Measurements from ENCODE around the gene PSME3.
"Not testable (repeated sequence)": the region's sequence is repeated elsewhere in the genome, so short reads cannot be mapped to it uniquely, and the experiment has no call there.

GRCh38 chr17:42856516-42856915 is 23.3 kb downstream of the PSME3 start:
- TF ChIP-seq PCBP1 (IDR thresholded peaks at IDR 0.05; ENCODE audit: borderline replicate concordance, low read depth, low read length); ZBTB43 (CRISPR knock-in tag; conservative IDR thresholded peaks at IDR 0.05); PBX3 (CRISPR knock-in tag; IDR thresholded peaks at IDR 0.05; ENCODE audit: borderline replicate concordance); ZSCAN29 (CRISPR knock-in tag; conservative IDR thresholded peaks at IDR 0.05); ZNF18 (CRISPR knock-in tag; IDR thresholded peaks at IDR 0.05; ENCODE audit: insufficient replicate concordance); ZNF383 (CRISPR knock-in tag; IDR thresholded peaks at IDR 0.05; ENCODE audit: borderline replicate concordance); POLR2A (IDR thresholded peaks at IDR 0.05; ENCODE audit: insufficient read depth in 1 of 2, low read depth in 2 of 2, low read length in 2 of 2); ZNF607 (CRISPR knock-in tag; IDR thresholded peaks at IDR 0.05; ENCODE audit: borderline replicate concordance): not testable (repeated sequence)

Data from HepG2 (cell line).